Measurements from ENCODE around the gene GP1BB. TPM values are rescaled to one million over a fixed set of nuclear protein-coding genes. Genes with fewer than 3 reads are reported as not detected.

GP1BB gene
- total and polyA plus RNA-seq, 10 of the 15 experiments (the other 5 are each of a cell fraction or from before 2014, with no cell fraction given), result 0.05 to 0.28 (median 0.28) TPM; not detected in 7

GRCh38 chr22:19678949-19679521 lies 44.3 kb upstream of the GP1BB start:
- in situ Hi-C loops (cut with MboI) (no loop called here), intact Hi-C loops (cut with micrococcal nuclease; ENCODE audit: unreplicated experiment) (no loop called here)
- ChIA-PET POLR2A (no interaction called here), RAD21 (ENCODE audit: unreplicated experiment) (no interaction called here), SMC1A (ENCODE audit: uncharacterized antibody, unreplicated experiment) (no interaction called here), CTCF (interaction anchor here (0.9 to 1.8 kb wide), 5 partner anchors 9 to 231 kb away, joined by 3 to 5 read pairs (median 3); no protein-coding TSS in a partner anchor)
- H3K9ac ChIP-seq (ENCODE audit: control insufficient read depth, insufficient read depth, low read length), result no peak overlapping the region
- FAIRE-seq (no peak), ATAC-seq (no peak), DNase-seq (ENCODE audit: low read depth, low spot score) (no peak)
- 28% methylated on average over 11 of the region's 11 CpGs for WGBS (ENCODE audit: insufficient coverage, insufficient replicate concordance, low lambda C conversion rate, missing lambda C conversion rate)
- no peak overlapping the region for H3K27ac ChIP-seq (ENCODE audit: control insufficient read depth, insufficient read depth)
- H3K4me3 ChIP-seq, result no peak overlapping the region
- H3K4me2 ChIP-seq (ENCODE audit: control insufficient read depth, insufficient read depth), result no peak overlapping the region
- BruUV-seq (replicated peaks), result no TSS peak
- H3K36me3 ChIP-seq (ENCODE audit: control insufficient read depth in 2 of 2, insufficient read depth in 2 of 2, low read length in 1 of 2), result no peaks in the 10 kb centered on the region
- no peaks in the 10 kb centered on the region for H3K9me3 ChIP-seq (replicated peaks; ENCODE audit: control insufficient read depth, insufficient read depth, low read length)
- H4K20me1 ChIP-seq (ENCODE audit: control insufficient read depth, insufficient read depth), result no peaks in the 10 kb centered on the region
- H3K4me1 ChIP-seq (ENCODE audit: control insufficient read depth, insufficient read depth, low read length), result no peaks in the 10 kb centered on the region
- no peaks in the 10 kb centered on the region for H3K79me2 ChIP-seq (ENCODE audit: control insufficient read depth, insufficient read depth, low read length)
- TF ChIP-seq CEBPZ (IDR thresholded peaks at IDR 0.05; ENCODE audit: low read depth, low read length) (no peak), MXI1 (IDR thresholded peaks at IDR 0.05; ENCODE audit: low read depth, low read length) (no peak), ZBED1 (IDR thresholded peaks at IDR 0.05; ENCODE audit: borderline replicate concordance) (no peak), NR2C2 (IDR thresholded peaks at IDR 0.05; ENCODE audit: borderline replicate concordance, control insufficient read depth, insufficient read length, low read depth) (no peak), POLR2AphosphoS5 (IDR thresholded peaks at IDR 0.05; ENCODE audit: low read length) (no peak), TARDBP (IDR thresholded peaks at IDR 0.05; ENCODE audit: borderline replicate concordance) (no peak), EZH2 (IDR thresholded peaks at IDR 0.05; ENCODE audit: borderline replicate concordance, control insufficient read depth, low read depth, low read length) (no peak), KAT2A (conservative IDR thresholded peaks at IDR 0.05; ENCODE audit: control insufficient read depth, low read depth, low read length) (no peak)
- no peaks in the 10 kb centered on the region for H3K27me3 ChIP-seq (replicated peaks in 1 of 2; ENCODE audit: control insufficient read depth in 2 of 2, insufficient read depth in 2 of 2, low read length in 1 of 2)
- no peak overlapping the region for H2AFZ ChIP-seq (ENCODE audit: control insufficient read depth, low read depth, low read length)
